GM18519 (cell line): ENCODE measurements around the gene AIG1.
"Not testable (repeated sequence)": the region's sequence is repeated elsewhere in the genome, so short reads cannot be mapped to it uniquely, and the experiment has no call there.

Source experiments
- ATAC-seq: cut with Tn5 transposase; IDR thresholded peaks from one replicate; pipeline ENCODE4 v1.9.1; 2021; ENCODE audit warnings: mild to moderate bottlenecking, moderate library complexity; ENCODE audit not compliant: unreplicated experiment, low FRiP score

AIG1 gene, protein sequence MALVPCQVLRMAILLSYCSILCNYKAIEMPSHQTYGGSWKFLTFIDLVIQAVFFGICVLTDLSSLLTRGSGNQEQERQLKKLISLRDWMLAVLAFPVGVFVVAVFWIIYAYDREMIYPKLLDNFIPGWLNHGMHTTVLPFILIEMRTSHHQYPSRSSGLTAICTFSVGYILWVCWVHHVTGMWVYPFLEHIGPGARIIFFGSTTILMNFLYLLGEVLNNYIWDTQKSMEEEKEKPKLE

GRCh38 chr6:143060806-143061596, at the start of gene AIG1:
Gene AIG1 (plus strand): TSS chr6:143060889. CDS start chr6:143060926, 37 bp downstream.
- ATAC-seq = peak; percentile 36

DNA sequence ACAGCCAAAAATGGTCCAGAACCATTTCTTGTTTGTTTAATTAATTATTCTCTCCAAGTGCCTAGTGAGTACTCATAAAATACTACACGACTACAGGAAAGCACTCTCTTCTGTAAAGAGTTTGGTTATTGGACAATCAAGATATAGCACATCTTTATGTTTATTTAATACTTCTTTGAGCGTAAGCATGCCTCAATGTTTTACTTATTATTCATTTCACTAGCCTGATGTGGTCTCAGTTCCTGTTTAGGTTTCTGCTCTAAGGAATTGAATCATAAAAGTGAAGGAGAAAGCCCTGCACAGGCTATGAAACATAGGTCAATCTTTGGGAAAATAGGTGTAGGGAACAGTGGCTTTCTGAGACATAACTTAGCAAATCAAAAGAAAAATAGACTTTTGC, 45.9 kb upstream of the AIG1 start:
- ATAC-seq = no peak

DNA sequence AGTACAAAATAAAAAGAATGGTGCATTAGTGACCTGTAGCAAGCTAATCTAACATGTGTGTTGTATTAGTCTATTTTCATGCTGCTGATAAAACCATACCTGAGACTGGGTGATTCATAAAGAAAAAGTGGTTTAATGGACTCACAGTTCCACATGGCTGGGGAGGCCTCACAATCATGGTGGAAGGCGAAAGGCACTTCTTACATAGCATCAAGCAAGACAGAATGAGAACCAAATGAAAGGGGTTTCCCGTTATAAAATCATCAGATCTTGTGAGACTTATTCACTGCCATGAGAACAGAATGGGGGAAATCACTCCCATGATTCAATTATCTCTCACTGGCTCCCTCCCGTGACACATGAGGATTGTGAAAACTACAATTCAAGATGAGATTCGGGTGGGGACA, 45.4 kb upstream of the AIG1 start:
- ATAC-seq = no peak

DNA sequence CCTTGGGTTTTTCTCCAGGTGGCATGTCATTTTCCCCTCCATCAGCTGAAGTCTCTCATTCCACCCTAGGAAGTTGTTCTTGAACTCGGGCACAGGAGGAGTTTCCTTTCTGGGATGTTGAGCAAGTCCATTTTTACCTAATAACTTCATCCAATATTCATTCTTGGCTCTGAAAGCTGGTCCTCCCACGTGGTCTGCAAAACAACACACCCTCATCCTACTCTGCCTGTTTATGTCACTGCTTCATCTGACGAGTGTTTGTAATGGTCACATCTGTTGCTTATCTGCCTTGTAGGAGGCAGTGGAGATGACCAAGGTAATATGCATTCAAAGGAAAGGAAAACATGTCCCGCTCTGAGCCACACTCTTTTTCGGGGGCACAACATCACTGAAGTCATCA, 41.7 kb upstream of the AIG1 start:
- ATAC-seq = no peak

GRCh38 chr6:143020862-143021261, 39.8 kb upstream of the AIG1 start:
- not testable (repeated sequence) for ATAC-seq

DNA sequence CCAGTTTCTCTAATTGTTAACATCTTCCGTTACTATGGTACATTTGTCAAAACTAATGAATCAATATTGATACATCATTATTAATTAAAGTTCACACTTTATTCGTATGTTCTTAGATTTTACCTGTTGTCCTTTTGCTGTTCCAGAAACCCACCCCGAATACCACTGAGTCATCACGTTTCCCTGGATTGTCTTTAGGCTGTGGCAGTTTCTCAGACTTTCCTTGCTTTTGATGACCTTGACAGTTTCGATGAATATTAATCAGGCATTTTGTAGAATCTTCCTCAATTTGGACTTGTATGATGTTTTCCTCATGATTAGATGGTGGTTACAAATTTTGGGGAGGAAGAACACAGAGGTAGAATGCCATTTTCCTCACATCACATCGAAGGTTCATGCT, 39.1 kb upstream of the AIG1 start:
- ATAC-seq = no peak

DNA sequence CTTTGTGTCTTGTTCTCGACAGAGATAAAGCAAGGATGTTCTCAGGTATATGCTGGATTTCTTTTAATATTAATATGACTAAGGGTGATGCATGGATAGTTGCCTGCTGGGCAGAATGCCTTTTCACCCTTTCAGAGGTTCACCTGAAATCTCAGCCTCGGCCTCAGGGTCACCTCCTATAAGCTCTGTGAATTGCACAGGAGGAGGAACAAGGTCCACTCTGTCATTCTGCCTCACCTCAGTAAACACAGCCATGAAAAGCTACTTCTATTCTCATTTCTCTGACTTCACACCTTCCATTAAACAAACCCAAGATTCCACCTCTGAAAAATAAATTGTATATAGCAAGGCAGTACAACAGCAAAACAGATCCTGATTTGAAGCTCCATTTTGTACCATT, 38.1 kb upstream of the AIG1 start:
- ATAC-seq = no peak

DNA sequence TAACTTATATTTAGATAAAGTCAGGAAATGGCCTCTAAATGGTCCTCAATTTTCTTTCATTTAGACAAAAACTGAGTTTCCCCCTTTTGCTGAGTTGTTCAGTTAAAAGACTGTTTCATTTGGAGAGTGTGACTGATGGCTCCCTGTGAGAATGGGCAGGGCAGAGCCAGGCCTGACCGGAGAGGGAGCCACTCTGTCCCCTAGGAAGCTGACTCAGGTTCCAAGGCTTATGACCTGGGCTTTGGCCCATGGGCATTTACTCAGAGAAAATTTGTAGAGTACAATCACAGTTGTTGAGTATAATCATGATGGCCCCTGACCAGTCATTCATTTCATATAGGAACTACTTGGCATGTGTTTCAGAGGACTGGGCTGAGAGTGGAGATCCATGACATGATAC, 37.0 kb upstream of the AIG1 start:
- no peak for ATAC-seq

DNA sequence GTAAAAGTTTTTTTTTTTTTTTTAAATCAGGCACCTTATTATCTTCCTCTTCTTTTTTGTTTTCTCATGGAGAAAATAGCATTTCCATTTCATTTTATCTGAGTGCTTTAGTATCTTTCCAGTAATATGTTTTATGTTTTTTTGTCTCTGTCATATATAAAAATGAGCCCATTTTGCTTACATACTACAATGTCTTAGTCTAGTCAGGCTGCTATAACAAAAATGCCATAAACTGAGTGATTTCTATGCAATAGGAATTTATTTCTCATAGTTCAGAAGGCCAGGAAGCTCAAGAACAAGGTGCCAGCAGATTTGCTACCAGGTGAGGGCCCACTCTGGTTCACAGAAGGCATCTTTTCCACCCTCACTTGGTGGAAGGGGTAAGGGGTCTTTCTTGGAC, 35.7 kb upstream of the AIG1 start:
- ATAC-seq = no peak

DNA sequence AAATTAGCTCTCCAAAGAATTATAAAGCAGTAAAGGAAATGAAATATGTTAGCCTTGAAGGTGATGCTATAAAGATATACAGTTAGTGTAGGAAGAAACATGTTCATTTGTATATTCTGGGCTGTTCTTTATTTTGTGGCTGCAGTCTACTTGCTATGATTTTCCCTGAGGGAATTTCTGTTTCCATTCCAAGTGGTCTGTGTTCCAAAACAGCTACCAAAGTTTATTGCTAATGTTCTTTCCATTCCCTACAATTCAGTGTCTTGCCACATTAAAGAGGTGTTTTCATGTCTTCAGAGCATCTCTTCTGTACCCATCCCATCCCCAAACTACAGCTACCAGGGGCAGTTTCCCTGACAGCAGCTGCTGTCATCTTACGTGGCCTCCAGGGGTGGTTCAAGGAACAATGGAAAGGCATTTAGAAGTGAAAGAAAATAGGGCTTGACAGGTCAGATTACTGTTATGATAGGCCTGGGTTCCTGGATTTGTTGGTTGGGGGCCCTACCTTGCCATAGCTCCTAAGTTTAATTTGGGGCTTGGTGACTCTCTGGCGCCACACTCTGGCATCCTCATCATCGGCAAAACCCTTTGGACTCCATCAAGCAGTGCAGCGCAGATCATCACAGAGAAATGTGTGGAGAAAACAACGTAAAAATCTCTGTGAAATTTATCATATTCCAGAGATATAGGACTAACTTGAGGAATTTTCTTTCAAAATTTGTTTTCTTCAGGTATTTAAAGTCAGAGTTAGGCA, 33.8 kb upstream of the AIG1 start:
- no peak for ATAC-seq

DNA sequence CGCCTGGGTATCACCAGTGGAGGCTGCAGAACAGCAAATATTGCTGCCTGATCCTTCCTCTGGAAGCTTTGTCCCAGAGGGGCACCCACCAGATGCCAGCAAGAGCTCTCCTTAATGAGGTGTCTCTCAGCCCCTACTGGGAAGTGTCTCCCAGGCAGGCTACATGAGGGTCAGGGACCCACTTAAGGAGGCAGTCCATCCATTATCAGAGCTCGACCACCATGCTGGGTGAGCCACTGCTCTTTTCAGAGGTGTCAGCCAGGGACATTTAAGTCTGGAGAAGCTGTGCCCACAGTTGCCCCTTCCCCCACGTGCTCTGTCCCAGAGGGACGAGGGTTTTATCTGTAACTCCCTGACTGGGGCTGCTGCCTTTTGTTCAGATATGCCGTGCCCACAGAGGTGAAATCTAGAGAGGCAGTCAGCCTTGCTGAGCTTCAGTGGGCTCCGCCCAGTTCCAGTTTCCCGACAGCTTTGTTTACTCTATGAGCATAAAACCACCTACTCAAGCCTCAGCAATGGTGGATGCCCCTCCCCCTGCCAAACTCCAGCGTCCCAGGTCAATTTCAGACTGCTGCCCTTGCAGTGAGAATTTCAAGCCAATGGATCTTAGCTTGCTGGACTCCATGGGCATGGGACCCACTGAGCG, 25.9 kb upstream of the AIG1 start:
- ATAC-seq = no peak

- ATAC-seq = no peak
Observed at GRCh38 chr6:143037470-143037869, 23.2 kb upstream of the AIG1 start.

GRCh38 chr6:143038833-143039232, 21.9 kb upstream of the AIG1 start:
- ATAC-seq = no peak

DNA sequence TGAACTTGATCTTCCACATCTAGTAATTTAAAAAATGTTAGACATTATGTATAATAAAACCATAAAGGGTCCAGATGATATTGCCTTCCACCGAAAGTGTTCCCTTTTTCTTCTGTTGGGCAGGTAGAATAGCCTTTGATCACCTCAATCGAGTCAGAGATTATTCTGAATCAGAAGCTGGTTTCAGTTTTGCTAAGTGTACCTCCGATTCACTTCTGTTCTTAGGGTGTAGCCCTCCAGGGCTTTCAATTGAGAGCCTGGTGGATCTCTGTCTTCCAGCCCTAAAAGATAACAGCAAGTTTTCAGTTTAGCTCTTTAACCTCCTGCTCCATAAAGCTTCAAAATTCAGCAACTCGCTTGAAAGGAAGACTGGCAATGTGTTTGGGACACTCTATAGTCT, 21.1 kb upstream of the AIG1 start:
- peak; percentile 40 for ATAC-seq

DNA sequence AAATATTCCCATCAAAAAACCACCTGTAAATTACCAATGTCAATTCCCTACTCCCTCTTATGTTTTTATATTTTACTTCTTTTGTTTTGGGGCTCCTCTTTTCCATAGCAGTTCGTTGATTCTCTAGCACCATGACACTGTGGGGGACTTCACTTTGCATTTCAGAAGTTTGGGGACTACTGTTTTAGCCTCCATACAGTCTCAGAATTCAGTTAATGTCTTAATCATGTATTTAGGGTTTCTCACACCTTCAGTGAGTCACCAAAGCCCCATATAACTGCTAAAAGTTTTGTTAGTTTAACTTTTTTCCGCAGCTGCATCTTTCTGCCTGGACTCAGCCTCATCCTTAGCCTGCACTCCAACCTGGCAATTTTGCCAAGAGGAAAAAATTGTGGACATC, 20.7 kb upstream of the AIG1 start:
- no peak for ATAC-seq

- not testable (repeated sequence) for ATAC-seq
Observed at GRCh38 chr6:143044345-143044744, 16.3 kb upstream of the AIG1 start.

- no peak for ATAC-seq
Observed at GRCh38 chr6:143049611-143050010, 11.1 kb upstream of the AIG1 start.

- ATAC-seq = no peak
Observed at GRCh38 chr6:143050509-143050908, 10.2 kb upstream of the AIG1 start.

DNA sequence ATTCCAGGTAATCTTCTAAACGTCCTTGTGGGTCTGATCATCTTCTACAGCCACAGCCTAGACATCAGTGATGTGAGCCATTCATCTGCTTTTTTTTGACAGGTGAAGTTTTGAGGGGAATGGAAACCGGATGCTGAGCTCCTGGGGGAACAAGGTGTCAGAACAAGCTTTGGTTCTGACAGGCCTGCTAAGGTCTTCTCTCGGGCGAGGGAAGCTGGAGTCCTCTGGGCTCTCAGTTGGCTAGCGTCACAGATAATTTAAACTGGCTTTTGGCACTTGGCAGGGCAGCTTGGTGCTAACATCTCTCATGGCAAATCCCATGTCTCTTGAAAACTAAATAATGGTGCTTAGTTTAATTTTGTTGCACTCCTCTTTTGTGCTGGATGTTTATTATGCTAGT, 8.4 kb upstream of the AIG1 start:
- no peak for ATAC-seq

DNA sequence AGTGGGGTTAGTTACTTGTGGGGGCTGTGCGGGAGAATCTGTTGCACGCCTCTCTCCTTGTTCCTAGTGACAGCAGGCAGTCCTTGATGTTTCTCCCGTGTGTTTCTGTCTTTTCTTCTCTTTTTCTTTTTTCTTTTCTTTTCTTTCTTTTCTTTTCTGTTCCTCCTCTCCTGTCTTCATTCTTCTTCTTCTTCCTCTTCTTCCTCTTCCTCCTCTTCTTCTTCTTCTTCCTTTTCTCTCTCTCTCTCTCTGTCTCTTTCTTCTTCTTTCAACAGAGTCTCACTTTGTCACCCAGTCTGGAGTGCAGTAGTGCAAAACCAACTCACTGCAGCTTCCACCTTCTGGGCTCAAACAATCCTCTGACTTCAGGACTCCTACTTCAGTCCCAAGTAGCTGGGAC, 6.8 kb upstream of the AIG1 start:
- ATAC-seq = no peak

DNA sequence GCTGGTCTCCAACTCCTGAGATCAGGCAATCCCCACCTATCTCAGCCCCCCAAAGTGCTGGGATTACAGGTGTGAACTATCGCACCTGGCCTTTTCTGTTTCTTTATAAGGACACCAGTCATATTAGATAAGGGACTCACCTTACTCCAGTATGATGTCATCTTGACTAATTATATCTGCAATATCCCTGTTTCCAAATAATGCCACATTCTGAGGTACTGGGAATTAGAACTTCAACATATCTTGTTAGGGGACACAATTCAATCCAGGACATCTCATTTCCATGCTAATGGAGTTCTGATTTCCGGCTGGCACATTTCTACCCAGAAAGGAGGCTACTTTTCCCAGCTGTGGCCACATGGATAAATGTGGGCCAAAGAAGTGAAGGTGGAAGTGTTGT, 6.4 kb upstream of the AIG1 start:
- no peak for ATAC-seq
